ENCODE results near the gene MACF1.
A peak's percentile ranks its signal among the peaks of the same experiment; 100 is the strongest.

Gene MACF1

DNA sequence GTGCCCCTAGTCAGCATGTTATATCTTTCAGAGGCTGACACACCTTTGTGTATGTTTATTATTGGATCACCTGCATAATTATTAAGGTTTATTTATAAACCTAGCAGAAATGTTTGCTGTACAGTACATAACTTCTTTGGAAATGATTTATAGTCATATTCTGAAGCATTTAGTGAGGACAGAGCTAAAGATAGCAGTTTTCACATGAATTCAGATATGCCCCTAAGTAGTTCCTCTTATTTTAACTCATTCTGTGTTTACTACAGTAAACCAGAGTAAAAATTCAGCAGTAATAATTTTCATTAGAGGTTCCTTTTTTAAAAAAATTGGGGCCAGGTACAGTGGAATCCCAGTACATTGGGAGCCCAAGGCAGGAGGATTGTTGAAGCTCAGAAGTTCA lies 265.5 kb downstream of the MACF1 start:
- Histone ChIP-seq H3K4me2 (ENCODE audit: low read length, poor library complexity, severe bottlenecking) (no peak overlapping the region), H2AFZ (ENCODE audit: low read depth, low read length) (no peak overlapping the region), H3K18ac (ENCODE audit: low read depth in 1 of 2, low read length in 2 of 2) (no peak overlapping the region), H3K14ac (ENCODE audit: low read length in 2 of 2) (no peak overlapping the region), H2BK12ac (ENCODE audit: low read length in 2 of 2) (no peak overlapping the region), H3K36me3 (ENCODE audit: control insufficient read depth in 1 of 2, insufficient read depth in 2 of 2, low read depth in 1 of 2, low read length in 2 of 2) (peaks cover 42 to 96% of the 10 kb centered on the region in 2 experiments), H4K8ac (ENCODE audit: low read length) (no peak overlapping the region), H2BK120ac (ENCODE audit: low read depth, low read length) (no peak overlapping the region), H3K4ac (ENCODE audit: low read depth in 1 of 2, low read length in 2 of 2) (no peak overlapping the region), H3K4me1 (ENCODE audit: control insufficient read depth, insufficient read depth, low read depth, low read length) (no peaks in the 10 kb centered on the region), H4K91ac (ENCODE audit: low read length) (no peak overlapping the region), H3K23ac (ENCODE audit: low read length in 2 of 2) (no peak overlapping the region), H2BK5ac (ENCODE audit: low read depth, low read length, poor library complexity, severe bottlenecking) (no peak overlapping the region), H3K4me3 (ENCODE audit: insufficient read depth in 1 of 2, low read depth in 1 of 2, low read length in 2 of 2) (no peak overlapping the region), H3K27ac (ENCODE audit: low read length, poor library complexity, severe bottlenecking) (peak overlapping the region; percentile 28), H3K79me1 (replicated peaks; ENCODE audit: low read length, poor library complexity, severe bottlenecking) (peaks cover 6% of the 10 kb centered on the region), H3K27me3 (ENCODE audit: control insufficient read depth in 1 of 2, insufficient read depth in 1 of 2, low read length in 2 of 2) (no peaks in the 10 kb centered on the region), H2BK15ac (ENCODE audit: low read depth, poor library complexity, severe bottlenecking) (no peak overlapping the region), H2AK5ac (ENCODE audit: low read length, severe bottlenecking) (no peak overlapping the region), H3K9me3 (ENCODE audit: control insufficient read depth, low read length) (no peaks in the 10 kb centered on the region), H3K9ac (ENCODE audit: low read length) (no peak overlapping the region)
- DNase-seq, result no peak

DNA sequence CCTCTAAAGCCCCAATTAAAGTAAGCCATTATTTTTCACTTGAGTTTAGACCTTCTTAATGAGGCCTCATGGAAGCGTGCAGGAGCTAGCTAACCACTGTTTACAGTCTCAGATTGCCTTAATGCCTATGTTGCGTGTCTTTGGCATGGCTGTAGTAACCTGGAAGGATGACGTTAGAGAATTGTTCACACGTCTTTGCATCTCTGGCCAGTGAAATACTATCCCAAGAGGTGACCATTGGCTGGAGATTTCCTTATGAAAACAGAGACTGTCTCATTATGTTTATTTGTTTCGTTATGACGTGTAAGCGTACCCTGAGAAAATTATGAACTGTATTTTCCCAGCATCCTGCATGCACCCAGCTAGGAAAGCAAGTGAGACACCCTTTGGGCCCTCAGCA lies 268.3 kb downstream of the MACF1 start:
- Histone ChIP-seq H2AFZ (ENCODE audit: low read depth, low read length) (no peak overlapping the region), H2AK5ac (ENCODE audit: low read length, severe bottlenecking) (no peak overlapping the region), H3K79me1 (replicated peaks; ENCODE audit: low read length, poor library complexity, severe bottlenecking) (peaks cover 5% of the 10 kb centered on the region), H3K27ac (ENCODE audit: low read length, poor library complexity, severe bottlenecking) (no peak overlapping the region), H3K23ac (ENCODE audit: low read length in 2 of 2) (no peak overlapping the region), H3K4me3 (ENCODE audit: insufficient read depth in 1 of 2, low read depth in 1 of 2, low read length in 2 of 2) (no peak overlapping the region), H4K8ac (ENCODE audit: low read length) (no peak overlapping the region), H3K9ac (ENCODE audit: low read length) (no peak overlapping the region), H3K4me1 (ENCODE audit: control insufficient read depth, insufficient read depth, low read depth, low read length) (peaks cover 4% of the 10 kb centered on the region), H3K18ac (ENCODE audit: low read depth in 1 of 2, low read length in 2 of 2) (no peak overlapping the region), H3K14ac (ENCODE audit: low read length in 2 of 2) (no peak overlapping the region), H2BK12ac (ENCODE audit: low read length in 2 of 2) (no peak overlapping the region), H3K27me3 (ENCODE audit: control insufficient read depth in 1 of 2, insufficient read depth in 1 of 2, low read length in 2 of 2) (no peaks in the 10 kb centered on the region), H3K4ac (ENCODE audit: low read depth in 1 of 2, low read length in 2 of 2) (no peak overlapping the region), H3K9me3 (ENCODE audit: control insufficient read depth, low read length) (no peaks in the 10 kb centered on the region), H4K91ac (ENCODE audit: low read length) (no peak overlapping the region), H2BK5ac (ENCODE audit: low read depth, low read length, poor library complexity, severe bottlenecking) (no peak overlapping the region), H2BK15ac (ENCODE audit: low read depth, poor library complexity, severe bottlenecking) (no peak overlapping the region), H3K4me2 (ENCODE audit: low read length, poor library complexity, severe bottlenecking) (no peak overlapping the region), H3K36me3 (ENCODE audit: control insufficient read depth in 1 of 2, insufficient read depth in 2 of 2, low read depth in 1 of 2, low read length in 2 of 2) (peaks cover 52 to 92% of the 10 kb centered on the region in 2 experiments), H2BK120ac (ENCODE audit: low read depth, low read length) (no peak overlapping the region)
- no peak for DNase-seq
- WGBS, result 98% methylated on average over 7 of the region's 7 CpGs

- no peak overlapping the region for H2BK5ac ChIP-seq (ENCODE audit: low read depth, low read length, poor library complexity, severe bottlenecking)
- H3K9me3 ChIP-seq (ENCODE audit: control insufficient read depth, low read length), result no peaks in the 10 kb centered on the region
- no peak overlapping the region for H4K8ac ChIP-seq (ENCODE audit: low read length)
- no peak overlapping the region for H3K4me2 ChIP-seq (ENCODE audit: low read length, poor library complexity, severe bottlenecking)
- H3K14ac ChIP-seq (ENCODE audit: low read length in 2 of 2), result no peak overlapping the region
- H3K4me3 ChIP-seq (ENCODE audit: insufficient read depth in 1 of 2, low read depth in 1 of 2, low read length in 2 of 2), result no peak overlapping the region
- peaks cover 7% of the 10 kb centered on the region for H3K4me1 ChIP-seq (ENCODE audit: control insufficient read depth, insufficient read depth, low read depth, low read length)
- H2BK15ac ChIP-seq (ENCODE audit: low read depth, poor library complexity, severe bottlenecking), result no peak overlapping the region
- H2AK5ac ChIP-seq (ENCODE audit: low read length, severe bottlenecking), result no peak overlapping the region
- no peak for DNase-seq
- no peak overlapping the region for H2BK120ac ChIP-seq (ENCODE audit: low read depth, low read length)
- peaks cover 48 to 89% of the 10 kb centered on the region in 2 experiments for H3K36me3 ChIP-seq (ENCODE audit: control insufficient read depth in 1 of 2, insufficient read depth in 2 of 2, low read depth in 1 of 2, low read length in 2 of 2)
- H2AFZ ChIP-seq (ENCODE audit: low read depth, low read length), result no peak overlapping the region
- H3K18ac ChIP-seq (ENCODE audit: low read depth in 1 of 2, low read length in 2 of 2), result no peak overlapping the region
- no peak overlapping the region for H3K27ac ChIP-seq (ENCODE audit: low read length, poor library complexity, severe bottlenecking)
- no peak overlapping the region for H3K4ac ChIP-seq (ENCODE audit: low read depth in 1 of 2, low read length in 2 of 2)
- no peak overlapping the region for H3K9ac ChIP-seq (ENCODE audit: low read length)
- no peak overlapping the region for H4K91ac ChIP-seq (ENCODE audit: low read length)
- H3K23ac ChIP-seq (ENCODE audit: low read length in 2 of 2), result no peak overlapping the region
- peaks cover 5% of the 10 kb centered on the region for H3K79me1 ChIP-seq (replicated peaks; ENCODE audit: low read length, poor library complexity, severe bottlenecking)
- H3K27me3 ChIP-seq (ENCODE audit: control insufficient read depth in 1 of 2, insufficient read depth in 1 of 2, low read length in 2 of 2), result no peaks in the 10 kb centered on the region
- WGBS, result no CpG with 5 or more reads among the region's 4 CpGs
- H2BK12ac ChIP-seq (ENCODE audit: low read length in 2 of 2), result no peak overlapping the region
These were observed 268.8 kb downstream of the MACF1 start for GRCh38 chr1:39473324-39473723.

DNA sequence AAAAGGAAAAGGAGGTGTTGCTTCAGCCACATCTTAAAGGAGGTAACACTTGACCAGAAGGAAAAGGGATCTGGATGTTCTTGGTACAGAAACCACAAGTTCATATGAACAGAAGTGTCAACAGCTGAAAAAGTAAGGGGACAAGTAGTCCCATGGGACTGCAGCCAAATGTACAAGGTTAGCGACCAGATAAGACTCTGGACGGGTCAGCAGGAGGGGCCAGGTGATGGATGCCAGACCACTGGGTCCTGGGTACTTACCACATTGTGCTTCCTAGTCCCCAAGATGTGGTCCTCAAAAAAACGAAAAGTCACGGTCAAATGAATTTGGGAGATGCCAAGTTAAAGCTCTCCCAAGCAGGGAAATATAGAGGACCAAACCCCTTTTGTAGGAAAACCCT lies 270.3 kb downstream of the MACF1 start:
- Histone ChIP-seq H3K23ac (ENCODE audit: low read length in 2 of 2) (no peak overlapping the region), H3K4me3 (ENCODE audit: insufficient read depth in 1 of 2, low read depth in 1 of 2, low read length in 2 of 2) (no peak overlapping the region), H3K4me2 (ENCODE audit: low read length, poor library complexity, severe bottlenecking) (no peak overlapping the region), H3K14ac (ENCODE audit: low read length in 2 of 2) (no peak overlapping the region), H3K18ac (ENCODE audit: low read depth in 1 of 2, low read length in 2 of 2) (no peak overlapping the region), H2BK15ac (ENCODE audit: low read depth, poor library complexity, severe bottlenecking) (no peak overlapping the region), H2AK5ac (ENCODE audit: low read length, severe bottlenecking) (no peak overlapping the region), H3K4me1 (ENCODE audit: control insufficient read depth, insufficient read depth, low read depth, low read length) (peaks cover 7% of the 10 kb centered on the region), H3K79me1 (replicated peaks; ENCODE audit: low read length, poor library complexity, severe bottlenecking) (peaks cover 2% of the 10 kb centered on the region), H3K4ac (ENCODE audit: low read depth in 1 of 2, low read length in 2 of 2) (no peak overlapping the region), H2AFZ (ENCODE audit: low read depth, low read length) (no peak overlapping the region), H2BK12ac (ENCODE audit: low read length in 2 of 2) (no peak overlapping the region), H3K36me3 (ENCODE audit: control insufficient read depth in 1 of 2, insufficient read depth in 2 of 2, low read depth in 1 of 2, low read length in 2 of 2) (peaks cover 40 to 89% of the 10 kb centered on the region in 2 experiments), H2BK120ac (ENCODE audit: low read depth, low read length) (no peak overlapping the region), H3K27ac (ENCODE audit: low read length, poor library complexity, severe bottlenecking) (no peak overlapping the region), H4K8ac (ENCODE audit: low read length) (no peak overlapping the region), H2BK5ac (ENCODE audit: low read depth, low read length, poor library complexity, severe bottlenecking) (no peak overlapping the region), H3K27me3 (ENCODE audit: control insufficient read depth in 1 of 2, insufficient read depth in 1 of 2, low read length in 2 of 2) (no peaks in the 10 kb centered on the region), H3K9me3 (ENCODE audit: control insufficient read depth, low read length) (no peaks in the 10 kb centered on the region), H4K91ac (ENCODE audit: low read length) (no peak overlapping the region), H3K9ac (ENCODE audit: low read length) (no peak overlapping the region)
- 92% methylated on average over 4 of the region's 4 CpGs for WGBS
- no peak for DNase-seq

Data from mesenchymal stem cell (in vitro differentiated cells and primary cell).